Natural killer cell (primary cell): ENCODE measurements around the gene MAPK11. TPM values are rescaled to one million over a fixed set of nuclear protein-coding genes. Genes with fewer than 3 reads are reported as not detected.

Experiments used
- ATAC-seq, 3 donors: fragments of 150-1000 bp in 2 of 3; fragments of 200-7000 bp in 1 of 3; cut with Tn5 transposase; 1 replicate in 1 of 3; 2 replicates in 2 of 3; pipeline ENCODE4 v1.10.0; 2021; ENCODE audit warnings: mild to moderate bottlenecking in 2 of 3, moderate library complexity in 2 of 3
- DNase-seq, 2 donors: peaks; one replicate each; pipeline versions ENCODE4 v3.0.0 to v3.0.0-alpha.2; 2013 to 2021; ENCODE audit warnings: mixed read lengths in 1 of 2
- H3K27ac ChIP-seq: one replicate; pipeline ENCODE4 v1.5.1; 2013; ENCODE audit warnings: mild to moderate bottlenecking, low read length
- H3K27me3 ChIP-seq: one replicate; pipeline ENCODE4 v1.6.1; 2013; ENCODE audit warnings: low read length; ENCODE audit not compliant: control insufficient read depth, insufficient read depth
- H3K36me3 ChIP-seq: one replicate; pipeline ENCODE4 v1.6.1; 2013; ENCODE audit warnings: low read length; ENCODE audit not compliant: control insufficient read depth, insufficient read depth
- H3K4me1 ChIP-seq: one replicate; pipeline ENCODE4 v1.6.1; 2013; ENCODE audit warnings: low read length; ENCODE audit not compliant: control insufficient read depth, insufficient read depth
- H3K4me3 ChIP-seq: one replicate; pipeline ENCODE4 v1.5.1; 2013; ENCODE audit warnings: low read length
- H3K9me3 ChIP-seq: one replicate; pipeline ENCODE4 v1.6.1; 2013; ENCODE audit warnings: low read length; ENCODE audit not compliant: control insufficient read depth, insufficient read depth
- H3K27ac Mint-ChIP-seq, 2 donors: one replicate each; pipeline ENCODE4 v1.8.0; 2022; ENCODE audit warnings: mild to moderate bottlenecking in 2 of 2, mixed read lengths in 2 of 2, moderate library complexity in 1 of 2
- H3K27me3 Mint-ChIP-seq, 2 donors: one replicate each; pipeline ENCODE4 v1.8.0; 2022; ENCODE audit warnings: low read depth in 2 of 2, mixed read lengths in 2 of 2
- H3K36me3 Mint-ChIP-seq: one replicate; pipeline ENCODE4 v1.8.0; 2022; ENCODE audit warnings: mixed read lengths
- H3K4me1 Mint-ChIP-seq, 2 donors: one replicate each; pipeline ENCODE4 v1.8.0; 2022; ENCODE audit warnings: mixed read lengths in 2 of 2
- H3K4me3 Mint-ChIP-seq: one replicate; pipeline ENCODE4 v1.8.0; 2022; ENCODE audit warnings: mild to moderate bottlenecking, moderate library complexity, mixed read lengths
- H3K9me3 Mint-ChIP-seq, 2 donors: one replicate each; pipeline ENCODE4 v1.8.0; 2022; ENCODE audit warnings: mixed read lengths in 2 of 2
- CTCF ChIP-seq: fragments of 200-600 bp; IDR thresholded peaks from one replicate; pipeline ENCODE4 v1.8.0; 2022; ENCODE audit warnings: antibody characterized with exemption
- WGBS: methylation state at CpG from one replicate; pipeline ENCODE4 v1.1.7; 2013; ENCODE audit warnings: missing lambda C conversion rate; ENCODE audit not compliant: insufficient coverage; 5-methylcytosine and 5-hydroxymethylcytosine counted together
- intact Hi-C: fragments of 100-400 bp; cut with micrococcal nuclease; formaldehyde crosslinking; loops from one replicate; pipeline ENCODE4 v1.14.2; 2022
- total RNA-seq, 4 donors: library from RNA; stranded (reverse); fragments of 120-200 nt in 1 of 4; gene quantifications; one replicate each; pipeline versions ENCODE4 v1.2.3 to v1.2.4, GENCODE V29; 2013 to 2022

The MAPK11 gene
- total RNA-seq, 3 donors from 2014 or later (not counting 1 experiment from before 2014, with no cell fraction given): 2.2 to 3.1 (median 2.2) TPM

- Histone ChIP-seq H3K27me3 (no peaks in the 10 kb centered on the region), H3K9me3 (no peaks in the 10 kb centered on the region), H3K4me3 (no peak overlapping the region), H3K27ac (no peak overlapping the region), H3K36me3 (peaks cover 2% of the 10 kb centered on the region), H3K4me1 (peaks cover 34% of the 10 kb centered on the region)
- intact Hi-C loops: loop anchor here (2.0 to 5.0 kb wide), 4 partner anchors 74 to 439 kb away; partner anchors contain the start of genes DENND6B and PPP6R2
- H3K27me3 Mint-ChIP-seq: no peaks in the 10 kb centered on the region
- H3K4me1 Mint-ChIP-seq: peaks cover 0 to 17% of the 10 kb centered on the region in 2 donors
- ATAC-seq (no peak), DNase-seq (no peak)
- no peak for TF ChIP-seq CTCF
- no peak overlapping the region for H3K27ac Mint-ChIP-seq
- no peaks in the 10 kb centered on the region for H3K9me3 Mint-ChIP-seq
- WGBS: 86% methylated on average over 22 of the region's 22 CpGs
- no peak overlapping the region for H3K4me3 Mint-ChIP-seq
- H3K36me3 Mint-ChIP-seq: no peaks in the 10 kb centered on the region
These were observed 16.9 kb downstream of the MAPK11 start for GRCh38 chr22:50253046-50253915.

- no peaks in the 10 kb centered on the region for H3K27me3 ChIP-seq
These were observed 17.8 kb downstream of the MAPK11 start for GRCh38 chr22:50252082-50253045.

GRCh38 chr22:50251477-50252081, 18.6 kb downstream of the MAPK11 start:
- no peak for TF ChIP-seq CTCF
- DNase-seq: peak; percentile 31 to 47
- Mint-ChIP-seq H3K9me3 (no peaks in the 10 kb centered on the region), H3K4me1 (peaks cover 0 to 17% of the 10 kb centered on the region in 2 donors), H3K36me3 (no peaks in the 10 kb centered on the region), H3K27me3 (no peaks in the 10 kb centered on the region), H3K27ac (peak overlapping the region in 1 of 2 donors; percentile 59), H3K4me3 (peak overlapping the region; percentile 74)
- Histone ChIP-seq H3K9me3 (no peaks in the 10 kb centered on the region), H3K27ac (peak overlapping the region; percentile 47), H3K4me1 (peaks cover 46% of the 10 kb centered on the region), H3K36me3 (peaks cover 14% of the 10 kb centered on the region), H3K27me3 (no peaks in the 10 kb centered on the region), H3K4me3 (no peak overlapping the region)
- ATAC-seq: peak in 2 of 3 donors; percentile 8 to 19
- WGBS: 6% methylated on average over 36 of the region's 36 CpGs
- intact Hi-C loops: loop anchor here (2.0 to 5.0 kb wide), 4 partner anchors 76 to 441 kb away; partner anchors contain the start of genes DENND6B and PPP6R2

More at GRCh38 chr22:50252082-50253045, 17.8 kb downstream of the MAPK11 start:
- Mint-ChIP-seq H3K4me3 (peak overlapping the region; percentile 74), H3K9me3 (no peaks in the 10 kb centered on the region), H3K27me3 (no peaks in the 10 kb centered on the region), H3K4me1 (peaks cover 0 to 17% of the 10 kb centered on the region in 2 donors), H3K36me3 (no peaks in the 10 kb centered on the region), H3K27ac (peak overlapping the region in 1 of 2 donors; percentile 59)
- TF ChIP-seq CTCF: peak; percentile 72
- DNase-seq (peak; percentile 65 to 83), ATAC-seq (peak; percentile 74 to 75 (median 74))
- no peaks in the 10 kb centered on the region for H3K9me3 ChIP-seq
- intact Hi-C loops: loop anchor here (2.0 to 5.0 kb wide), 4 partner anchors 75 to 440 kb away; partner anchors contain the start of genes DENND6B and PPP6R2
- 53% methylated on average over 25 of the region's 25 CpGs for WGBS
- H3K4me3 ChIP-seq: no peak overlapping the region
- H3K4me1 ChIP-seq: peaks cover 44% of the 10 kb centered on the region
- peak overlapping the region; percentile 47 for H3K27ac ChIP-seq
- peaks cover 10% of the 10 kb centered on the region for H3K36me3 ChIP-seq
